GM06990 (cell line): ENCODE results near the gene KRTAP9-9.

Experiments
- DNase-seq: peaks from one replicate; pipeline ENCODE4 v3.0.0-alpha.2; 2011; ENCODE audit not compliant: insufficient read length; ENCODE audit errors: extremely low read depth
- H3K27me3 ChIP-seq: replicated peaks from 2 replicates; pipeline ENCODE4 v1.6.0; 2011; ENCODE audit warnings: low read length; ENCODE audit not compliant: control insufficient read depth, insufficient read depth
- H3K36me3 ChIP-seq: 2 replicates; pipeline ENCODE4 v1.5.1; 2011; ENCODE audit warnings: low read length; ENCODE audit not compliant: control insufficient read depth, insufficient read depth
- H3K4me3 ChIP-seq: replicated peaks from 2 replicates; pipeline ENCODE4 v1.5.1; 2011; ENCODE audit warnings: low read depth, mild to moderate bottlenecking, control low read depth, low read length
- TF ChIP-seq, protein P1 (sequence below): IDR thresholded peaks from 2 replicates; pipeline ENCODE4 v1.5.1; 2011; ENCODE audit warnings: low read length, control low read depth, mild to moderate bottlenecking, inconsistent platforms; ENCODE audit not compliant: insufficient read depth, poor library complexity, severe bottlenecking

KRTAP9-9 gene

GRCh38 chr17:41254861-41255260 lies 323 bp upstream of the KRTAP9-9 start:
- DNase-seq = no peak
- Histone ChIP-seq H3K27me3 (no peaks in the 10 kb centered on the region), H3K36me3 (no peaks in the 10 kb centered on the region), H3K4me3 (no peak overlapping the region)
- TF ChIP-seq, protein P1, sequence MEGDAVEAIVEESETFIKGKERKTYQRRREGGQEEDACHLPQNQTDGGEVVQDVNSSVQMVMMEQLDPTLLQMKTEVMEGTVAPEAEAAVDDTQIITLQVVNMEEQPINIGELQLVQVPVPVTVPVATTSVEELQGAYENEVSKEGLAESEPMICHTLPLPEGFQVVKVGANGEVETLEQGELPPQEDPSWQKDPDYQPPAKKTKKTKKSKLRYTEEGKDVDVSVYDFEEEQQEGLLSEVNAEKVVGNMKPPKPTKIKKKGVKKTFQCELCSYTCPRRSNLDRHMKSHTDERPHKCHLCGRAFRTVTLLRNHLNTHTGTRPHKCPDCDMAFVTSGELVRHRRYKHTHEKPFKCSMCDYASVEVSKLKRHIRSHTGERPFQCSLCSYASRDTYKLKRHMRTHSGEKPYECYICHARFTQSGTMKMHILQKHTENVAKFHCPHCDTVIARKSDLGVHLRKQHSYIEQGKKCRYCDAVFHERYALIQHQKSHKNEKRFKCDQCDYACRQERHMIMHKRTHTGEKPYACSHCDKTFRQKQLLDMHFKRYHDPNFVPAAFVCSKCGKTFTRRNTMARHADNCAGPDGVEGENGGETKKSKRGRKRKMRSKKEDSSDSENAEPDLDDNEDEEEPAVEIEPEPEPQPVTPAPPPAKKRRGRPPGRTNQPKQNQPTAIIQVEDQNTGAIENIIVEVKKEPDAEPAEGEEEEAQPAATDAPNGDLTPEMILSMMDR = no peak

DNA sequence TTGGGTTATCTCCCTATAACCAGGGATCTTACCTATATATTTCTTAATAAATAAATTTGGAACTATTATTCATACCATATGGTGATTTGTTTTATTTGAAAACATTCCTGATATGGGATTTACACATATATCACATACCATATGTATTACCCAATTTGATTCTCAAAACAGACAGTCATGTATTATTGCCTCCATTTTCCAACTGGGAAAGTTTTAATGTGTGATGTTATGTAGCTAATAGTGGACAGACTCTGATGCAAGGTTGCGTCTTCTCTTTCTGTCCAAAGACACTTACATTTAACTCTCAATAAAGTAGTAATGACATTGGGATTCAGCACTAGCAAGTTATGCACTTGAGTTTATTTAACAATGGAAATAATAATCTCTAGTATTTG lies 1.1 kb downstream of the KRTAP9-9 start:
- no peak overlapping the region for H3K4me3 ChIP-seq
- TF ChIP-seq, protein P1 = no peak
- H3K36me3 ChIP-seq = no peaks in the 10 kb centered on the region
- no peaks in the 10 kb centered on the region for H3K27me3 ChIP-seq
- DNase-seq = no peak

DNA sequence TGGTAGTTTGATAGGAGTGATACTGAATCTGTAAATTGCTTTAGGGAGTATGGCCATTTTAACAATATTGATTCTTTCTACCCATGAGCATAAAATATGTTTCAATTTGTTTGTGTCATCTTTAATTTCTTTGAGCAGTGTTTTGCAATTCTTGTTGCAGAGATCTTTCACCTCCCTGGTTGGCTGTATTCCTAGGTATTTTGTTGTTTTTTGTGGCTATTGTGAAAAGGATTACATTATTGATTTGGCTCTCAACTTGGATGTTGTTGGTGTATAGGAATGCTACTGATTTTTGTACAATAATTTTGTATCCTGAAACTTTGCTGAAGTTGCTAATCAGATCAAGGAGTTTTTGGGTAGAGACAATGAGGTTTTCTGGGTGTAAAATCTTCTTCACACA lies 3.2 kb downstream of the KRTAP9-9 start:
- DNase-seq = no peak
- TF ChIP-seq, protein P1 = no peak
- Histone ChIP-seq H3K36me3 (no peaks in the 10 kb centered on the region), H3K27me3 (no peaks in the 10 kb centered on the region), H3K4me3 (no peak overlapping the region)

GRCh38 chr17:41263212-41263611 lies 8.0 kb downstream of the KRTAP9-9 start:
- DNase-seq = no peak
- Histone ChIP-seq H3K27me3 (no peaks in the 10 kb centered on the region), H3K36me3 (no peaks in the 10 kb centered on the region), H3K4me3 (no peak overlapping the region)
- TF ChIP-seq, protein P1 = no peak

GRCh38 chr17:41264599-41264998 lies 9.4 kb downstream of the KRTAP9-9 start:
- Histone ChIP-seq H3K27me3 (no peaks in the 10 kb centered on the region), H3K36me3 (no peaks in the 10 kb centered on the region), H3K4me3 (no peak overlapping the region)
- DNase-seq = no peak
- TF ChIP-seq, protein P1 = no peak

GRCh38 chr17:41265078-41265477 lies 9.9 kb downstream of the KRTAP9-9 start, which contains the start of gene KRTAP9-6:
TSS of gene KRTAP9-6 (plus strand) at chr17:41265378. CDS start at chr17:41265378, 0 bp downstream.
- TF ChIP-seq, protein P1 = no peak

More at GRCh38 chr17:41265078-41265477, 9.9 kb downstream of the KRTAP9-9 start, which contains the start of gene KRTAP9-6:
- Histone ChIP-seq H3K27me3 (no peaks in the 10 kb centered on the region), H3K36me3 (no peaks in the 10 kb centered on the region), H3K4me3 (no peak within 1 kb of the TSS)
- DNase-seq = no peak
